M059J (cell line): ENCODE measurements around the gene CHPT1. TPM values are rescaled to one million over a fixed set of nuclear protein-coding genes. Genes with fewer than 3 reads are reported as not detected.
"Not testable (repeated sequence)": the region's sequence is repeated elsewhere in the genome, so short reads cannot be mapped to it uniquely, and the experiment has no call there.

Source experiments
- DNase-seq: peaks from one replicate; pipeline ENCODE4 v3.0.0-alpha.2; 2012; ENCODE audit warnings: low read depth
- total RNA-seq: library from RNA; depleted of rRNA; stranded (reverse); fragments of >200 nt; shearing (Covaris generic); gene quantifications from 2 replicates; pipeline ENCODE4 v1.2.3, GENCODE V29; 2014

Gene CHPT1
- total RNA-seq, 1 experiment from 2014 or later, result 34.6 TPM

DNA sequence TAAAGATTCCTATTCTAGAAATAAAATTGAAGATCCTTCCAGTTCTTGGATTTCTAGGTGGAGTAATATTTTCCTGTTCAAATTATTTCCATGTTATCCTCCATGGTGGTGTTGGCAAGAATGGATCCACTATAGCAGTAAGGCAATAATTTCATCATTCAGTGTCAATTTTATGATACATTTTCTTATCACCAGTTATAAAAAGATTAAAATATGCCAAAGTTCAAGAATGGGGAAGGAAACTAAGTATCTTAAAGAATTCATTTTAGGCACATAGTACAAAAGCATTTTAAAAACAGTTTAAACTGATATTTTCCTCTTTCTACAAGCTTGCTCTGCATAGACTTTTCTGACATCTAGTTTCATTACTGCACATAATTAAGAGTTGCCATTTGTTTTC, 22.7 kb downstream of the CHPT1 start:
- DNase-seq, result no peak

DNA sequence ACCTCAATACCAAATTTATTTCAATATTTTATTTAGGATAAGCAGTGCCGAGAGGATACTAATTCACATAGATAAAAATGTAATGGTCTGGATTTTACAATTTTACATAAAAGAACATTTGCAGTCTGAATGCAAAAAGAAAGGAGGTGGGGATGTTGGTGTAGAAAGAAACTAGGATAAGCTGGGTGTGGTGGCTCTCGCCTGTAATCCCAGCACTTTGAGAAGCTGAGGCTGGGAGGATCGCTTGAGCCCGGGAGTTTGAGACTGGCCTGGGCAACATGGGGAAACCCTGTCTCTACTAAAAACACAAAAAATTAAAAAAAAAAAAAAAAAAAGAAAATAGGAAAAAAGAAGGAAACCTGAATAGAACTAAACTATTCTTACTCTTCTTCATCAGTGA, 25.0 kb downstream of the CHPT1 start:
- DNase-seq, result no peak

- peak; percentile 15 for DNase-seq
Observed at GRCh38 chr12:101727098-101727497, 29.7 kb downstream of the CHPT1 start.

DNA sequence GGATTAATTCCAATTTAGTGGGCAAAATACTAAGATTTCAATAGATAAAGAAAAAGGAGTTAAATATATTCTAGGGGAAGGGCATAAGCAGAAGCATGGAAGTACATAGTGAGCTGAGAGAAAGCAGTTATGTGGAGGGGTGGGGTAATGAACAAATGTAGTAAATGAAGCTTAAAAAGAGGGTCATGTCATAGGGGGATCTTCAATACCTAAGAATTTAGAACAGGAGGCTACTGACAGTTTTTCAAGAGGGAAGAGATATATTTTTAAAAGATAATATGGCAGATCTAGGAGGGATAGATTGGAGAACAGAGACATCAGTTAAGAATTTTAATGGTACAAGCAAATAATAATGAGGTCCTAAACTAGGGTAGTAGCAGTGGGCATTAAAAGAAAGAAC, 32.4 kb downstream of the CHPT1 start:
- DNase-seq, result no peak

DNA sequence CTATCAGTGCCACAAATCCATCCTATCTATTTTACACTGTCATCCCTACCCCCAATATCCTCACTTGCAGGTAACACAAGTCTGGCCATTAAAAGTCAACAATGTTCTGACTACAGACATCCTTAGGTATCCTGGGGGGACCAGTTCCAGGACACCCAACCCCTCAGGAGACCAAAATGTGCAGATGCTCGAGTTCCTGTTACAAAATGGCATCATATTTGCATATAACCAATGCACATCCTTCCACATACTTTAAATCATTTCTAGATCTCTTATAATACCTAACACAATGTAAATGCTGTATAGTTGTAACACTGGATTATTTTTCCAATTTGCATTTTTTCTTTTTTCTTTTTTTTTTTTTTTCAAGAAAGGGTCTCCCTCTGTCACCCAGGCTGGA, 34.9 kb downstream of the CHPT1 start:
- DNase-seq, result no peak

- no peak for DNase-seq
Observed at GRCh38 chr12:101733166-101733565, 35.7 kb downstream of the CHPT1 start.

DNA sequence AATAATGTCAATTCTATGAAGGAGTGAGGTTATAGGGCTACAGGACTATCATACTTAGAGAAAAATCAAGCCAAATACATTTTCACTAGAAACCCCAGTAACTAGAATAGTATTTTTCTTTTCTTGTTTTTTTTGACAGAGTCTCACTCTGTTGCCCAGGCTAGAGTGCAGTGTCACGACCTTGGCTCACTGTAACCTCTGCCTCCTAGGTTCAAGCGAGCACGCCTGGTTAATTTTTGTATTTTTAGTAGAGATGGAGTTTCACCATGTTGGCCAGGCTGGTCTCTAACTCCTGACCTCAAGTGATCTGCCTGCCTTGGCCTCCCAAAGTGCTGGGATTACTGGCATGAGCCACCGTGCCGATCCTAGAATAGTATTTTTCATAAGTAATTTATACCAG, 37.0 kb downstream of the CHPT1 start:
- not testable (repeated sequence) for DNase-seq

DNA sequence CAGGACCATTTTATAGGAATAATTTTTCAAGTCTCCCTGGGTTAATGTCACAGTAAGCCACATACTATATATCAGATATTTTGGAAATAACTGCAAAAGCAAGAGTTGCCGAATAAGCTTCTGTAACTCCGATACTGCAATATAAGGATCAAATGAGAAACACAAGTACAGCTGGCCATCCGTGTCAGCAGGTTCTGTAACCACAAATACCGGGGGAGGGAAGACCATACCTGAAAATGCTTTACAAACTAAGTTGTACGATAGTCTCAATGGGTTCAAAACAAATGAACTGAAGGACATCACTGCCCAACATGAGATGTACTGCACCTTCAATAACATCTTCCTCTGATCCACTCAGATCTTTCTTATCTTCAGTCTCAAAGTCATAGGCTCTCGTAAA, 40.0 kb downstream of the CHPT1 start:
- no peak for DNase-seq

- no peak for DNase-seq
Observed at GRCh38 chr12:101738920-101739665, 41.7 kb downstream of the CHPT1 start, which contains the start of gene SYCP3. Gene SYCP3 (minus strand): TSS chr12:101739462. CDS start chr12:101737935, 1,527 bp downstream.

DNA sequence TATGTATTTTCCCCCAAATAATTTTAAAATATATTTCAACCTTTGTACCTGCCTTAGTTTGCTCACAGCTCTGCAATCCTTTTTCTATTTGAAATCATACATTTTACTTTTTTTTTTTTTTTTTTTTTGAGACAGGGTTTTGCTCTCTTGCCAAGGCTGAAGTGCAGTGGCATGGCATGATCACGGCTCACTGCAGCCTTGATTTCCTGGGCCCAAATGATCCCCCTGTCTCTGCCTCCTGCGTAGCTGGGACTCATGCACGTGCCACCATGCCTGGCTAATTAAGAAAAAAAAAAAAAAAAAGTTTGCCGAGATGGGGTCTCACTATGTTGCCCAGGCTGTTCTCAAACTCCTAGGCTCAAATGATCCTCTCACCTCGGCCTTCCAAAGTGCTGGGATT, 43.1 kb downstream of the CHPT1 start:
- DNase-seq, result no peak

GRCh38 chr12:101740980-101741379, 43.5 kb downstream of the CHPT1 start:
- no peak for DNase-seq

DNA sequence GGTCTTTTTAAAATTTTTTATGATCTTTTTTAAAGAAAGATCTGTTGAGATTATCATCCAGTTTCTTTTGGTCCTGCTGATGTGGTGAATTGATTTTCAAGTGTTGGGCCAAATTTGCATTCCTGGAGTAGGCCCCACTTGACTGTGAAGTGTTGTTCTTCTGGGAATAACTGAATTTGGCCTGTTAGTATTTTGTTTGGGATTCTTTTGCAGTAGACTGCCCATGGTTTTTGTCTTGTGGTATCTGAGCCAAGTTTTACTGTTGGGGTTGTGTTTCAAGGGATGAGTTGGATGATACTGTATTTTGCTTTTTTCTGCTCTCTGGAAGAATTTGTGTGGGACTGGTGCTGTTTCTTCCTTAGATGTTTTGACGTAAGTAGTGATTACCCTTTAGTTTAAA, 45.8 kb downstream of the CHPT1 start:
- no peak for DNase-seq

DNA sequence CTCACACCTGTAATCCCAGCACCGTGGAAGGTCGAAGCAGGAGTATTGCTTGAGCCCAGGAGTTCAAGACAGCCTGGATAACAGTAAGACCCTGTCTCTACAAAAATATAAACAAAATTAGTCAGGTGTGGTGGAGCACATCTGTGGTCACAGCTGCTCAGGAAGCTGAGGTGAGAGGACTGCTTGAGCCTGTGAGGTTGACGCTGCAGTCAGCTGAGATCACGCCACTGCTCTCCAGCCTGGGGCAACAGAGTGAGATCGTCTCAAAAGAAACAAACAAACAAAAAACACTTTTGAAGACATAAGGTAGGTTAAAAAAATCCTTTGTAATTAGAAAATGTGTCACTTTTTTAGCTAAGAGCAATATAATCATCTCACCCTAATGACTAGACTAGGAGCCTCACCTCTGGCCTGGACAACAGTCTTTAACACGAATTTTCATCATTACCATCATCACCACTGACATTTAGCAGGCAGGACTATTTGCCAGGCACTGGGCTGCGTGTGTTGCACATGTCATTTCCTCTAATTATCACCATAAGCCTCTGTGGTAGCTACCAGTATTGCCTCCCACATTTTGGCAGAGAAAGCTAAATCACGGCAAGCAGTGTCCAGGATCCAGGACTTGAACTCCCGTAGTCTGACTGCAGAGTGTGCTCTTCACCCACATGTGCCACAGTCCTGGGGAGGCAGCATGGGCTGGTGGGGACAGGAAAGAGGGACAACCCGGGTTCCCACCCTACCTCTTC, 46.5 kb downstream of the CHPT1 start:
- no peak for DNase-seq

GRCh38 chr12:101745481-101745880, 48.0 kb downstream of the CHPT1 start:
- DNase-seq, result no peak

DNA sequence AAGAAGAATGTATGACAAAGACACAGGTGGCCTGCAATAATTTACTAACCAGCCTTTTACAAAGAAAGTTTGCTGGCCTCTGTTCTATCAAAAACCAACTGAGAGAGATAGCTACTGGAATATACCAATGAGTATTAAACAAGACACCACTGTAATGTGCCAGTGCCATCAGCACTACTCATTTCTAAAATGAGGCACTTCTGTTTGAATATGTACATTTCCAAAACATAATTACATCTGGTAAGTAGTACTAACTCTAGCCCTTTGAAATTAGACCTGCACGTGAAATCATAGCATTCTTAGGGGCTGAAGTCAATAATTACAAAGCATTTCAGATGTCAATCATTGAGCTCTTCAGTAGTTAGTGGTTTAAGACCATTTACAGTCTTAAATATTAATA, 48.8 kb downstream of the CHPT1 start:
- DNase-seq, result no peak

DNA sequence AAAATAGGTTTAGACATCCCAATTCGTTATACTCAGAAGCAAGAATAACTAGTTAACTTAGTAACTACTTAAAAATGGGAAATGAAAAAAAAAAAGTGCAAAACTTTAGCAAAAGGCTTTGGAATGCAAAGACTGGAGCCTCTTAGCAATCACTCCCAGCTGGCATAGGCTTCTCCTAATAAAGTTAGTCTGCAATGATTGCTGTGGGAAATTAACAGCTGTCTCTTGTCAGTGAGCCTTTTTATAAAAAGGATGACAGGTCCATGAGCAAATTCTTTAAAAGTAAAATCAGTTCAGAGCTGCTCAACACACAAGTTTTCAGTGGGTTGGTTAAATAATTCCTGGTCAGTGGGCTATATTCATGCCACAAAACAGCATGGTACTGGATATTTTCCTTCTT, 49.2 kb downstream of the CHPT1 start:
- DNase-seq, result no peak

DNA sequence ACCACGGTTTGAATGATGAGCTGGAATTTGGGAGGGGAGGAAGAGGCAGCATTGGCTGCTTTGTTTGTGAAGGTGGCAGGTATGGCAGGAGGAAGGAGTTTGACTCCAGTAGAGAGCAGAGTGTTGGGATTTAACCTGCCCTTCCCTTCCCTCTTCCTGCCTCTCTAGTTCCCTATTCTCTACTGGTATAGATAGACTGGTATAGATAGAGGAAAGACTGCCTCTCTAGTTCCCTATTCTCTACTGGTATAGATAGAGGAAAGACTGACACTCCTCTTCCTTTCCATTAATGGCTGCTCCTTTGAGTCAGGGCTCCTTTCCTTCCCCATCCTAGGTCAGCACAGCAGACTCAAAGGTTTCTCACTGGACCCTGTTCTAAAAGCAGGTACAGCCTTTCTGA, 50.3 kb downstream of the CHPT1 start:
- no peak for DNase-seq

DNA sequence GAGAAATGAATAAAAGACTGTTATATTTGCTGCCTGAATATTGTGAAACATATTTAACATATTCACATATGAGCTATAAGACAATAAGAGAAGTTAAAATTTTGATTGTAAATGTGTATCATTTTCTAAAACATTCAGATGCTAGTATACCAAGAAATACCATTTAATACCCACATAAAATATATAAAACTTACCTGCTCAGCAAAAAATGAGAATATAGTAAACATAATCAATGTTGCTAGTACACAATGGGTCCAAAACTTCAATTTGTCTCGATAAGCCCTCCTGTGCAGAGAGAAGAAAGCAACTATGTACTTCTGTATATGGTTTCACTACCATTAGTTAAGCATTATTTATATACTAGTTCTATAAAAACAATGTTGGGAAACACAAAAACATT, 51.5 kb downstream of the CHPT1 start:
- DNase-seq, result no peak

GRCh38 chr12:101749657-101750056, 52.2 kb downstream of the CHPT1 start:
- DNase-seq, result no peak

DNA sequence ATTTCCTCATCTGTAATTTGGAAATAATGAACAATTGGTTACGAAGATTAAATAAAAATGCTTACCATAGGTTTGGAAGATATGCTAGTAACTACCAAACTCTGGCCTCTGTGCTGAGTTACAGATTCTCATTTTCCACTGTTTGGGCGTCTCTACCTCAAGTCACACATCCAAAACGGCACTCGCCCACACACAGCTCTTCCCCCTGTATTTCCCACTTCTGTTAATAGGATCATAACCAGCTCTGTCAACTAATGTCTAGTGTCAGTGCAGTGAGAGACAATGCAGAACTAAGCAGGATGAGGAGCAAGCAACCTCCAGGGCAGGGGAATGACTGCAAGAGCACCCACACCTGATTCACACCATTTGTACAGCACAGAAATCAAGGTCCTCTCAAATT, 52.7 kb downstream of the CHPT1 start:
- DNase-seq, result no peak

DNA sequence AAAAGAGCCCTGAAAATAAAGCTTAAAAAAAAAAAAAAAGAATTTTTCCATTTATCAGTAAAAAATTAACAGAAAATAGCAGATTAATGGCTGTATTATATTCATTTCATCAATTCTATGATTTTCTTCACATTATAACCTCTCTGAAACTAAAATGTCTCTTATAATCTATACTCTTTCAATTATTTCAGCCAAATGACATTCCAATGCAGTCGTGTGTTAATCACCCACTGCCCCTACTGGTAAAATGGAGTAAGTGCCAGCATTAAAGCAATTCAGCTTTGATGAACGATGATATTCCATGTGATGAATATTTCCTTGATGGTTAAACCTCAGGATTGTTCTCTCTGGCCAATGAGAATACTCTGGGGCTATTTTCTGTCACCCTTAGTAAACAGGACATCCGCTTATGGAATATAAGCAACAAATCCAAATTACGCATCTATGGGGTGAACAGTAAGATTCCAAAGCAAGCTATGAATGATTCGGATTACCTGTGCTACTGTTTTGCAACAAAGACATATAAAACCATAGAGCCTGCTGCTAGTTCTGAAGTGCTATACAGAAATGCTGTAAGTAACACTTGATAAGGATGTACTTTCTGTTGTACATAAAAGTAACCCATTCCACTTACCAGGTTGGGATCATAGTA, 62.1 kb downstream of the CHPT1 start:
- peak; percentile 37 for DNase-seq

GRCh38 chr12:101761350-101761749, 63.9 kb downstream of the CHPT1 start:
- no peak for DNase-seq

DNA sequence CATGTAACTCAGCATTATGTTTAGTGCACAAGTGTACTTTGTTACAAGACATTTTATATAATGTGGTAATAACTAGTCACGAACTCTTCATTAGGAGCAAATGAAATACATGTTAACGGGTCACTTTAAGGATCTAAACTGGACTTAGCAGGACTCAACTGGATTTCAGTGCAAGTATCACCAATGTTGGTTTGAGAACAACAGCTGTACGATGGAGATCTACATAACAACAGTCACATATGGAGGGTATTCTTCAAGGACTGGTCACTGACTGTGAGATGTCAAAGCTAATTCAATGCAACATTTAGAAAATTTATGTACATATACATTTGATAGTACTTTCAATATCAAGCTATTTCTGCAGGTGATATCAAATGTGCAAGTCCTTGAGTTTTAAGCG, 64.3 kb downstream of the CHPT1 start:
- DNase-seq, result no peak
